HG03354 (cell line): ENCODE data around the gene TUBB.

Source experiments
- ATAC-seq: cut with Tn5 transposase; IDR thresholded peaks from one replicate; pipeline ENCODE4 v1.9.1; 2021; ENCODE audit warnings: mild to moderate bottlenecking; ENCODE audit not compliant: unreplicated experiment, poor library complexity, severe bottlenecking

The TUBB gene

DNA sequence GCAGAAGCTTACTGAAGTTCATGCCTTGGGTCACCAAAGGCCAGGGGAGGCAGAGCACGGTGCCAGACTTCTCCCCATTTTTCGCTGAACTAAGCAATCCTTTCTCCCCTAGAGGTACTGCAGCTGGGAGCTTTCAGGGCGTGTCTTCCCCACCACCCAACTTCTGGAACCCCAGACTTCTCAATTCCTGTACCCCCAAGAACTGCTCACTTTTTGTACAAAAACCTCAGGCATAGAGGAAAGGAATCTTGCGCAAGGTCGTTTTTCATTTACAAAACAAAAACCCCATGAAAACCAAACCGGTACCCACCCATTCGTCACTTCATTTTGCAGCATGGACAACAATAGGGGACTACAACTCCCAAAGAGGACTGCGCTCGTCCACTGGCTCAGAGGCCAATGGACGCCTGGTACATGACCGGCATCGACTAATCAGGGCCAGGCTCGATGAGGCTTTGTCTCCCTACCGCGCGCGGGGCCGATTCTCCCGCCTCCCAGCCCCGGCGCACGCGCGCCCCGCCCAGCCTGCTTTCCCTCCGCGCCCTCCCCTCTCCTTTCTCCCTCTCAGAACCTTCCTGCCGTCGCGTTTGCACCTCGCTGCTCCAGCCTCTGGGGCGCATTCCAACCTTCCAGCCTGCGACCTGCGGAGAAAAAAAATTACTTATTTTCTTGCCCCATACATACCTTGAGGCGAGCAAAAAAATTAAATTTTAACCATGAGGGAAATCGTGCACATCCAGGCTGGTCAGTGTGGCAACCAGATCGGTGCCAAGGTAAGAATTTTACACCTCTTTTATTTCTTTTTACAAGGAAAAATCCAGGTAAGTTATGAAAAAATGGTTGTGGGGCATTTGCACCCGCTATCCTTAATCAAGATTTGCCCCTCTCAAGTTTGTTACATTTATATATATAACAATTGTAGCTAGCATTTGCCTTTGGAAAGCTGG, at the start of gene TUBB:
Gene TUBB (plus strand): TSS at position 562 of the 947 bp plus-strand sequence. CDS start 155 bp downstream, at position 717.
- ATAC-seq = peak; percentile 40

DNA sequence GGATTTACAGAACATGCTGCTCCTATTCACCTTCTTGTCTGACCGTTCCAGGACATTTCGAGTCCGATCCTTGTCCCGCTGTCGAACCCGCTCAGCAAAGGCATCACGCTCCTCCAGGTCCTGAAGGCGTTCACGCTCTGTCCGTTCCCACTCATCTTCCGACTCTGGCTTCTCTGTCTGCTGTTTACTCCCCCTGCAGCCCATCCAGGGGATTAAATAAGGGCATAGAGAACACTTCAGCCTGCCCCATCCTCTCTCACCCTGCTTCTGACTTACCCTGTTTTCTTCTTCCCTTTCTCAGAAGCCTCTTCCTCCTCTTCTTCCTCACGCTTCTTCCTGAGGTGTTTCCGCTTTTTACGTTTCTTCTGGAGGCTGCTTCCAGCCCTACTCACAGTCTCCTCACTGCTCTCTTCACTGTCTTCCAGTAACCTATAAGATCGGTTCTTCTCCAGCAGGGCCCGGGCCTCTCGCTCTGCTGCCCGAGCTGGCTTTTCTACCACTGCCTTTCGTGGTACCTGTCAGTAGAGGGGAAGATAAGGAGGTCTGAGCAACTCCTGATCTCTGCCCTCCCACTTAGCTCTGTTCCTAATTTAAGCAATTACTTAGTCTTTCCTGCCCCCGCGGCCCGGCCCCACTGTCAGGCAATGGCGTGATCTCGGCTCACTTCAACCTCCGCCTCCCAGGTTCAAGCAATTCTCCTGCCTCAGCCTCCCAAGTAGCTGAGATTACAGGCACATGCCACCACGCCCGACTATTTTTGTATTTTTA, 49.2 kb upstream of the TUBB start:
- ATAC-seq = no peak

DNA sequence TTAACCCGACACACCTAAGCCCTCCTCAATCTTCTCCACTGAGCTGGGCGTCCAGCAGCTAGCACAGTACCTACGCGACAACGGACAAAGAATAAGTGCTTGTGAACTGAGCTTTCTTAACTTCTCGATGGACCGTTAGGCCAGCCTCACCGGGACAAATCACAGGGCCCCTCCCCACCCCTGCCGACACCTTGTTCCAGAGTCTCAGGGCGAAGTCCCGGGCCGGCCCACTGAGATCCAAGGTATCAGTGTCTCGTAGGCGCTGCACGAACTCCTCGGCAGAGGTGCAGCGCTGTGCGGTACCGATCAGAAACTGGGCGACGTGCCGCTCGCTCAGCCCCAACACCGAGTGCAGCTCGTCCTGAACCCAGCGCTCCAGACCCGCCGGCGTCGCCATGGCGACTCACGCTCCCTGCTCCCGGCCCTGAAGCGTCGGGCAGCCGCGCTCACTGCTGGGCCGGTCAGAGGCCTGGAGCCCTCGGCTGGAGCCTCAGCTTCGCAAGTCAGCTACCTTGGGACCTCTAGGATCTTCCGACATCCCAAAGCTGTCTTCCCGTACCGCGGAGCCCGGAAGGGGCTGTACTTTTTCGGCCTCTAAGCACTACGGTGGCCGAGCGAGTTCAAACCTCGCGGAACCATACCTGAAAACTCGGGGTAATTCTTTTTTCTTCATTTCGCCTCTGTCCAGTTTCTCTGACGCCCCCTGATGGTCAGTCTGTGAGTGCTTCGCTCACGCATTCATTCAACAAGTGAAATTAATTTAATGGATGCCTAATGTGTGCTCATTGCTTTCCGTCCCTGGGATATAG, 47.5 kb upstream of the TUBB start, which contains the start of gene DHX16:
Gene DHX16 (minus strand): TSS at position 562 of the 809 bp plus-strand sequence. CDS start 165 bp downstream, at position 397.
- ATAC-seq = peak; percentile 75

DNA sequence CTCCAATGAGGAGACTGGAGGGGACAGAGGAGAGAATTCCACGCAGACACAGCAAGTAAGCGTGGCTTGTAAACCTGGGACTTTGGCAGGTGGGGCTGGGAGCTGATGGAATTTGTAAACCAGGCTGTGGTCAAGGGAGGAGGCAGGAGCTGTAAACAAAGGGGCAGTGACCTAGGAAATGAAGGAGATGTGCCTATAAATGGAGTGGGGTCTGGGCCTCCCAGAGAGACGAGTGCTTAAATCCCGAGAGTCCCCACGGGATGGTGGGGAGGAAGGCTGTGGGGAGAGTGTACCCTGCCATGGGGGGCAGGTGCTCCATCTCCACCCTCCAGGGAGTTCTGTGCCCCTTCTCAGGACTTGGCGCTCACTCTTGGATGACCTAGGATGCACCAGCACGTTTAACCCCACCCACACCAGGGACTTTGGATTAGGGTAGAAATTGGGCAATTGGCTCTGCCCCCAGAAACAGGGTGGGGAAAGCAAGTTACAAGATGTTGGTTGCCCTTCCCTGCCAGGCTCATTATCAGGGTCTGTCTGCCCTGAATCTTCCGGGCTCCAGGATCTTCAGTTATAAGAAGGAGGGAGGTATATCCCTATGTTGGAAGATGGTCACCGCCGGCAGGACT, 43.4 kb upstream of the TUBB start:
- no peak for ATAC-seq

DNA sequence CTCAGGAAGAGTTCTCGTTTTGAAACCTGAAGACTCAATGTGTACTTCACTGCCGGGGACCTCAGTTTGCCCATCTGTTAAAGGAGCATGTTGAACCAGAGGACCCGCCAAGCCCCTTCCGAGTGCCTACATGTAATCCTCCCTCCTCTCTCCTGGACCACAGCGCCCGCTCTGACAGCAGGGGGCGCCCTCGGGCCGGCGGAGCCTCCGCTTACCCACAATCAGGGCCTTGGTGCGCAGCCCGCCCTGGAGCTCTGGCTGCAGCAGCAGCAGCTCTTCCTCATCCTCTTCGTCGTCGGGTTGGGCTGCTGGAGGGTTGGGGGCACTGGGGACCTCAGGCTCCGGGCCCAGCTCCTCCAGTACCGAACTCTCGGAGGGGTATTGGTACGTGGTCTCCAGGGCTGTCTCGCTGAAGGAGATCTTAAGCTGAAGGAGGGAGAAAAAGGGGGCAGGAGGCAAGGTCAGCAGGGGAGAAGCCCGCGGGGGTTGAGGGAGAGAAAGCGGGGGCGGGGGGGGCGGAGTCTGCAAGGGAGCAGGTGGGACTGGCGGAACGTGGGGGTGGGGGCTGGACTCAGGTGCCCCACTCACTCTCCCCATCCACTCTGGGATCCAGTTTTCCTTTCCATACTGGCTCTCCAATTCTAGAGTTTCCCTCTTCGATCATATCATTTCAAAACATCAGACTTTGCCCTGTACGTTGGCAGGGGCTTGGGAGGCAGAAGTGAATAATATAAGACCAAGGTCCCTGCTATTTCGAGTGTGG, 41.0 kb upstream of the TUBB start:
- peak; percentile 43 for ATAC-seq

DNA sequence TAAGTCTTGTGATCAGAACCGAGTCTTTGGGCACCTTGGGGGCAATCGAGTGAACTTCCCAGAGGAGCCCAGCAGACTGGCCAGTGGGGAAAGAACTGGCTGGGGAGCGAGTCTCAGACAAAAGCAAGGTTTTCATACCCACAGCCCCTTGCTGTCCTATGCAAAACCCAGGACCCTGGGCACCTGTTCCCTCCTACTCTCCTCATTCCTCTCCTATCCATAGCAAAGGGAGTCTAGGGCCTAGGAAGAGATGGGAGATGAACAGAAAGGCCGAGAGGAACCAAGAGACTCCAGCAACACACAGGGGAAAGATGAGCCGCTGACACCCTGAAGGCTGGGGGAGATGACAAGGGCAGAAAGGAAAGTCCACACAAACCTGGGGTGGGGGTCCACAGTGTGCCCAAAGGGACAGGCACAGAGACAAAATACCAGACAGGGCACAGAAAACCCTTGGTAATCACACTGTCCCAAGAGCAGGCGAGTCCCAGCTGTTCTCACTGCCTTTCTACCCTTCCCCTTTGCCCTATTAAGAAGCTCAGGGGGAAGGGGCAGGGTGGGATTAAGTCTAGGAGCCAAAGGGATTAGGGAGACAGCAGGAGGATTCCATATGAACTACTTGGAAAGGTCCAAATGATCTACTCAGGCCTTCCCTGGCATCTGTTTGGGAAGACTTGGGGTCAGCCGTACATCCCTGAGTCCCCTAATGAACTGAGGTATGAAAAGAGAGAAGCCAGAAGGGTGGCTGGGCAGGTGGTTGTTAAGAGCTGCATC, 40.2 kb upstream of the TUBB start:
- no peak for ATAC-seq

DNA sequence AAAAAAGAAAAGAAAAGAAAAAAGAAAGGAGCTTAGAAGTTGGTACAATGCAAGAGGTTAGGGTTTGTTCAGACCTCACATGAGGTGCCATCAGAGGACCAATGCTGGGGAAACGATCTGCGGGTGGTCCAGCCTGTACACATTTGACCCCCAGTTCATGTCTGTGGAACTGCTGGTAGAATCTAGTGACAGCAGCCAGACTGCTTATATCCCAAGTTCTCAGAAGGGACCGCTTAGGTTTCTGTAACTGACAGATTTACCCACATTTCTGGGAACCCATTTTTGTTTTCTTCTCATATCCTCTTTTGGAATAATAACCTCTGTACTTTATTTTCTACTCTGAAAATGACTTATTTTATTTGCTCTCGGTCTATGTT, 38.4 kb upstream of the TUBB start:
- no peak for ATAC-seq

DNA sequence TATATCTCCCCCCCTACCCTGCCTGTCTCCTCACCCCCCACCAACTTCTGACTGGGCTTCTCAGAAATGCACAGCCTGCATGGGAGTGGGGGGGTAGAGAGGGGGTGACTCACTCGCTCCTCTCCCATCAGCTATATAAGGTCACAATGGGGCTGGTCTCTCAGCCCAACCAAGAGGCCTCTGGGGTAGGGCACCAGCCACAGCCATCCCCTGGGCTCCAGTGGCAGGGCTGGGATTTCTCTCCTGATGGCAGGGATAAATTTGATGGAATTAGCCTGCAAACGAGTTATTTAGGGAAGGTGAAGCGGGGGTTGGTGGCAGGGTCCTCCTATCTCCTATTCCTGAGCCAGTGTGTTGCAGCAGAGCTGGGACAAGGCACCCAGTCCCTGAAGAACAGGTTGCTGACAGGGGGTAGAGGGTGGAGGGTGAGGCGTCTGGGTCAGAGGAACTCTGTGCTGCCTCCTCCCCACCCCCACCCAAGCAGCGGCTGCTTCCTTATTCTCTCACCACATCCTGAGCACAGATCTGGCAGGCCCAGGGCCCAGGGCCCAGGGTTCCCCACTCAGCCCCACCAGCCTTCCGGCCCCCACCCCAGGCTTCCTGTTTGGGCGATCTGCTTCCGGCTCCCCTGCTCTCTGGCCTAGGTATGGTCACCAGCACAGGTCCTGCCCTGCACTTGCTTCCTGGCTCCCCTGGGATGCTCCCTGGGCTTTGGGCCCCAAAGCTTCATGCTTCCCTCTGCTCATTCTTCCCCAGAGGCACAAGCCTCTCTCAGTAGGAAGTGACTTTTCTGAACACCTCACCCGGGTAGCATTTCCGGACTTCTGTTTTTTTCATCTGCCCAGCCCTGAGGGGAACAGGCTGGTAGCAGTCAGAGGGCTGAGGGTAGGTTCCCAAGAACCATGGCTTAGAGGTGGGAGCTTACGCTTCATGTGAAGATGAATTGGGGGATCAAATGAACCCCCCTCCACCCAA, 37.7 kb upstream of the TUBB start:
- peak; percentile 44 for ATAC-seq

DNA sequence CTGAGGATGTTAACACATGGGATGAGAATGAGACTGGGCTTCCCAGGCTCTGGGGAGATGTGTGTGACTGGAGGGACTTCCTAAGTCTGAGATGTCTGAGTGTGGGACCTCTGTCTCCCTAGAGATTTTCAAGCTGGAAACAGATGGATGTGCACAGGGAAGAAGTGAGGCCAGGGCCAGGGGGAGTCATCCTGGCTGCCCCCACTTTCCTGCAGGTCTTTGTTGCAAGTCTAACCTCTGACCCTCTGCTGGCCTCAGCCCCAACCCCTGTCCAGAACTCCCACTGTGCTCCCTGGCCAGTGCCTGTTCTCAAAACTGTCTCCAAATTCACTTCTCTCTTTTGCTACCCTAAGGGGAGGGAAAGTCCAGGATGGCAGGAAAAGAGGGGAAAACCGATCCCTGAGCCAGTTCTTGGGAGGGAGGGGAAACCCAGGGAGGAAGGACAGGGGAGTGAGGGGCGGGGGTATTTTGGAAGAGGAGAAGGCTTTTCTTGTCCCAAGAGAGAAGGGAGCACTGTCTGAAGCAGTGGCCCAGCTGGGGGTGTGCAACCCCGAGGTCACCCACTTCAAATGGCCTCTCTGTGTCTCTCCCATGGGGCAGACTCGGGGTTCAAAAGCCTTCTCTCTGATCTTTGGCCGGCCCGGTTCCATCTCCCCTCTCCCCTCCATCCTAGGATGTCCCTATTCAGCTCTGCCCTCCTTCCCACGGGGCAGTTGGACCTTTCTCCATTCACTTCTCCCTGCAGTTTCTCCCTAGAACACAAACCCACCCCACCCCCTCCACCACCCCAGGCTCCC, 36.8 kb upstream of the TUBB start:
- ATAC-seq = no peak

DNA sequence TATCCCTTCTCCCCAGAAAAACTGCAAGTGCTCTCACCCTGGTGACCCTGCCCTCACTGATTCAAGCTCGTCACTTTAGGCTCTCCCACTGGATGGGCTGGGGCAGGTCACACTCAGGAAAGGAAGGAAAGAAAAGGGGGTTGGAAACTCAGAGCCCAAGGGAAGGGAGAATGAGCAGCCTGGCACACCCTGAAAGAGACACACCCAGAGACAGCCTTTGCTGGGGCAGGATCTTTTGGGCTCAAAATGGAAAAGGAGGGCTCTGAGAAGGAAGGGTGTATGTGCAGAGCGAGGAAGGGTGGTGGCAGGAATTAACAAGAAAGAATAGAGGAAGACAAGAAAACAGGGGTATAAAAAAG, 36.2 kb upstream of the TUBB start:
- no peak for ATAC-seq

DNA sequence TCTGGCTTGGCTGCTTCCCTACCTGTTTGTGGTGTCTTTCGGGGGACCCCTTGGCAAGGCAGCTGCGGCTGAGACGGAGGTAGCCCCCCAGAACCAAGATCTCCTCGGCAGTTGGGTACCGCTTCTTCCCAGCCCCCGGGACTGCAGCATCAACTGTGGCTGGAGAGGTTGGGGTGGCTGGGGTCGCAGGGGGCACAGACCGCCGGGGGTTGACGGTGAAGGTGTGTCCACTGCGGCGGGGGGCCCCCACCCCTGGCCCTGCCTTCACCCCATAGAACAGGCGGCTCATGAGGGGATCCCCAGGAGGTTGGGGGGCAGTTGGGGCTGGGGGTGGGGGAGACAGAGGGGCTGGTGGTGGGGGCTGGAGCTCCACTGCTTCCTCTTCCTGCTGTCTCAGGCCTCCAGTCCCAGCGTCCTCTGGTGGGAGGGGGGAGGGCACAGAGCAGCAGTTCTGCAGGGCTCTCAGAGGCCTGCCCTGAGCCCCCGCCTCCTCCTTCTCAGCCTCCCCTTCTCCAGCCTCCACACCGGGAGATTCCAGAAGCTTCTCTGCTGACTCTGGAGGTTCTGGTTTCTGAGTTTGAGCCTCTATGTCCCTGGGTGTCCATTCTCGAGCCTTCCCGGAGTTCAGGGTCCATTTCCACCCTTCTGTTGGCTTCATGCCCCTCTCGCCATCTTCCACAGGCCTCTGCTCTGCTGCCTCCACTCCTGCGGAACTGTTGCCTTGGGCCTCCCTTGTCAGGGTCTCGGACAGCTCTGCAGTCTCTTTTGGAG, 35.6 kb upstream of the TUBB start:
- no peak for ATAC-seq

DNA sequence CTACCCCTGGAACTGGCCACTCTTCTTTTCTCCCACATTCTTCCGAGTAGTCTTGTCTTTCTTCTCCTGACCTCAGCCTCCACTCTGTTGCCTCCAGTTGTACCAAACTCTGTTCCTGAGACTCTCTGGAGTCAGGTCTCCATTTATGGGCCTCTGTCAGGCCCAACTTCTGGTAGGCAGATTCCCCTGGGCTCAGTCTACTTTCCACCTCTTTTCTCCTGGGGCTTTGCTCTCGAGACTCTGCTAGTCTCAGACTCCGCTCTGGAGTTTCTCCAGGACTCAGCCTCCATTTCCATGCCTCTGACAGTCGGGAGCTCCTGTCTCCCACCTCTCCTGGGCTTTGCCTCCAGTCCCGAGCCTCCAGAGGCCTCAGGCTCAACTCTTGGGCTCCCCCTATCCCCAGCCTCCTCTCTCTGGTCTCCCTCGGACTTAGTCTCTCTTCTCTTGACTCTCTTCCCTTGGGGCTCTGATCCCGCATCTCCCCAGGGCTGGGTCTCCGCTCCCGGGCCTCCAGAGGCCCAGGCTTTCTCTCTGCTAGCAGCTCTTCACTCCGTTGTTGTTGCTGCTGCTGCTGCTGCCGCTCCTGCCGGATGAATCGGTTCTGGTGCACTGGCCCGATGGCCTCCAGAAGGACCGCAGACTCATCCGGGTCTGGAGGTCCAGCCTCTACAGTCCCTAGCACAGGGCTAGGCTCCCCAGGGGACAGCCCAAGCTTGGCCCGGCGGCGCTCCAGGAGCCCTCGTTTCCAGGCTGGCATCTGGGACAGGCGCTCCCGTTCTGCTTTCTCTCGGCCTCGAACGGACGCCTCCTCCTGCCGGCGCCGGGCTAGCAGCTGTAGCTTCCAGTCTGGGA, 34.8 kb upstream of the TUBB start:
- ATAC-seq = no peak

DNA sequence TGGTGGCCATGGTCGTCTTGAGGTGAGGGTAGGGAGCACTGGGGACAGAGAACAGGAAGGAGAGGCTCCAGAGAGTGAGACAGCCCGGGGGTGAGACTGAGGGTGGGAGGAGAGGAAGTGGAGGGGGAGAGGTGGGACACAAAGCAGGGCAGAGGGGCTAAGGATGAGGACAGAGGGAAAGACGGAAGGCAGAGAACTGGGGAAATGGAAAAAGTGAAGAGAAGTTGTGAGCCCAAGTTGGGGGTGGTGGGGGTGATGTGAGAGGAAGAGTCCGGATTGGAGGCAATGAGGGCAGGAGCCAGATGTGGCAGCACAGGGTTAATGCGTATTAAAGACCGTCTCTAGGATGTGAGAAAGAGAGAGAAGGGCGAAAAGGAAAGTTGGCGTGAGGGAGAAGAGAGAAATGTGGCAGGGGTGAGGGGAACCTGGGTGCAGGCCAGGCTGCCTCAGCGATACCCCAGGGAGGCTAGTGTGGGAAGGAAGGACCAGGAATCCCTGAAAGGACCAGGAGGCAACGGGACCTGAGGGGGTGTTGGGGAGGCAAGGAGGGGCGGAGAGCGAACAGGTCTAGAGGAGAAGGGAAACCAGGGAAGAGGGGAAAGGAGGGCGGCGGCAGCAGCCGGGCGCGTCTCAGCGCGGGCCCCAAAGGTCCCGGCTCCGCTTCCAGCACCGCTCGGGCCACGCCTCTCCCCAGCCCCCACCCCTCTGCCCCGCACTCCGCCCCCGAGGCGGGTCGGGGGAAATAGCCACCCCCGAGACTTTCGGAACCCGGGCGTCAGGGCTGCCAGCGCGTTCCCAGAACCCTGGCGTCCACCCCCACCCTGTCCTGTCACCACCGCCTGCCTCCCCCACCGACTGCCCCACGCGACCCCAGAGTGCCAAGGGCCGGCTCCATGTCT, 33.9 kb upstream of the TUBB start, which contains the start of gene PPP1R18:
Gene PPP1R18 (minus strand): TSS at position 637 of the 899 bp plus-strand sequence. CDS start 627 bp downstream, at position 10.
- ATAC-seq = peak; percentile 17
